T-helper 17 cell (primary cell): ENCODE results near the gene NOP58. TPM values are rescaled to one million over a fixed set of nuclear protein-coding genes. Genes with fewer than 3 reads are reported as not detected.
"Not testable (repeated sequence)": the region's sequence is repeated elsewhere in the genome, so short reads cannot be mapped to it uniquely, and the experiment has no call there.

Experiments used
- ATAC-seq: fragments of 150-1000 bp; cut with Tn5 transposase; 2 replicates; pipeline ENCODE4 v1.10.0; 2021; ENCODE audit warnings: mild to moderate bottlenecking, moderate library complexity
- DNase-seq, 3 donors: peaks; one replicate each; pipeline versions ENCODE4 v3.0.0 to v3.0.0-alpha.2; 2020 to 2021
- H3K9me3 ChIP-seq: one replicate; pipeline ENCODE4 v1.7.0; 2013; ENCODE audit warnings: low read length, mild to moderate bottlenecking; ENCODE audit not compliant: control insufficient read depth, poor library complexity, severe bottlenecking
- H3K27ac Mint-ChIP-seq: one replicate; pipeline ENCODE4 v1.8.0; 2022; ENCODE audit warnings: mild to moderate bottlenecking, moderate library complexity, mixed read lengths
- H3K27me3 Mint-ChIP-seq: one replicate; pipeline ENCODE4 v1.8.0; 2022; ENCODE audit warnings: mixed read lengths
- H3K36me3 Mint-ChIP-seq: one replicate; pipeline ENCODE4 v1.8.0; 2022; ENCODE audit warnings: low read depth, mixed read lengths
- H3K4me1 Mint-ChIP-seq: one replicate; pipeline ENCODE4 v1.8.0; 2022; ENCODE audit warnings: mild to moderate bottlenecking, mixed read lengths
- H3K4me3 Mint-ChIP-seq: one replicate; pipeline ENCODE4 v1.8.0; 2022; ENCODE audit warnings: mild to moderate bottlenecking, moderate library complexity, mixed read lengths
- total RNA-seq, 4 donors: library from RNA in 2 of 4; stranded (reverse) in 2 of 4; gene quantifications; one replicate each; pipeline ENCODE4 v1.2.3 and lab custom pipeline; 2022 to 2026

Gene NOP58
- total RNA-seq, 2 donors from 2014 or later: 253 to 273 TPM

- no peaks in the 10 kb centered on the region for H3K27me3 Mint-ChIP-seq
- H3K27ac Mint-ChIP-seq: peak overlapping the region; percentile 79
- ATAC-seq: peak; percentile 29
- H3K4me1 Mint-ChIP-seq: peaks cover 17% of the 10 kb centered on the region
- peaks cover 3% of the 10 kb centered on the region for H3K36me3 Mint-ChIP-seq
- no peak for DNase-seq
- H3K4me3 Mint-ChIP-seq: peak overlapping the region; percentile 25
- H3K9me3 ChIP-seq: no peaks in the 10 kb centered on the region
These were observed 12.6 kb downstream of the NOP58 start for GRCh38 chr2:202278036-202278760.

- Mint-ChIP-seq H3K4me1 (peaks cover 17% of the 10 kb centered on the region), H3K4me3 (no peak overlapping the region), H3K36me3 (peaks cover 3% of the 10 kb centered on the region), H3K27ac (peak overlapping the region; percentile 79), H3K27me3 (no peaks in the 10 kb centered on the region)
- ATAC-seq (peak; percentile 49), DNase-seq (no peak)
- H3K9me3 ChIP-seq: no peaks in the 10 kb centered on the region
These were observed 13.4 kb downstream of the NOP58 start for GRCh38 chr2:202278944-202279343.

DNA sequence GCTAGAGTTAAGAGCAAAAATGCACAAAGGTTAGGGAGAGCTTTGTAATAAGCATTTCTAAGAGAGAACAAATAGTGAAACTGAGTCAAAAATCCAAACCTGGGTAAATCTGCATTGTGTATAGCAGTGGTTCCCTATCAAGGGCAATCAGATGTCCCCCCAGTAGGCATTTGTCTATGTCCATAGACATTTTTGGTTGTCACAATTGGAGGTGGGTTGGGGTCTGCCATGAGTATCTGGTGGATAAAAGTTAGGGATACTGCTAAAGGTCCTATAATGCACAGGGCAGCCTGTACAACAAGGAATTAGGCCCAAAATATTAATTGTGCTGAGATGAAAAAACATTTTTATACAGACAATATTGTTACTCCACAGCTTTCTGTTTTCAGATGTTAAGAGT is 21.0 kb downstream of the NOP58 start:
- no peaks in the 10 kb centered on the region for H3K4me1 Mint-ChIP-seq
- no peak overlapping the region for H3K4me3 Mint-ChIP-seq
- no peak for ATAC-seq

GRCh38 chr2:202289394-202290204 is 24.0 kb downstream of the NOP58 start:
- no peak for ATAC-seq
- no peaks in the 10 kb centered on the region for H3K9me3 ChIP-seq
- Mint-ChIP-seq H3K4me3 (no peak overlapping the region), H3K27me3 (no peaks in the 10 kb centered on the region), H3K36me3 (peaks cover 7% of the 10 kb centered on the region), H3K4me1 (peaks cover 3% of the 10 kb centered on the region), H3K27ac (peak overlapping the region; percentile 24)
- DNase-seq: no peak

More for the DNA sequence above, 21.0 kb downstream of the NOP58 start:
- no peaks in the 10 kb centered on the region for H3K9me3 ChIP-seq
- Mint-ChIP-seq H3K27ac (peak overlapping the region; percentile 79), H3K36me3 (peaks cover 3% of the 10 kb centered on the region), H3K27me3 (no peaks in the 10 kb centered on the region)
- DNase-seq: no peak

- no peak for DNase-seq
- peaks cover 7% of the 10 kb centered on the region for H3K36me3 Mint-ChIP-seq
These were observed 24.8 kb downstream of the NOP58 start for GRCh38 chr2:202290316-202290715.

GRCh38 chr2:202290970-202291369 is 25.4 kb downstream of the NOP58 start:
- Mint-ChIP-seq H3K4me3 (peak overlapping the region; percentile 41), H3K27me3 (no peaks in the 10 kb centered on the region), H3K27ac (peak overlapping the region; percentile 32), H3K4me1 (peaks cover 3% of the 10 kb centered on the region), H3K36me3 (peaks cover 7% of the 10 kb centered on the region)
- no peak for DNase-seq
- no peak for ATAC-seq
- no peaks in the 10 kb centered on the region for H3K9me3 ChIP-seq

More at GRCh38 chr2:202290316-202290715, 24.8 kb downstream of the NOP58 start:
- H3K27ac Mint-ChIP-seq: no peak overlapping the region
- no peaks in the 10 kb centered on the region for H3K9me3 ChIP-seq
- H3K4me3 Mint-ChIP-seq: no peak overlapping the region
- no peaks in the 10 kb centered on the region for H3K27me3 Mint-ChIP-seq
- no peak for ATAC-seq
- H3K4me1 Mint-ChIP-seq: peaks cover 3% of the 10 kb centered on the region

- H3K9me3 ChIP-seq: no peaks in the 10 kb centered on the region
- DNase-seq (no peak), ATAC-seq (no peak)
- peaks cover 7% of the 10 kb centered on the region for H3K4me1 Mint-ChIP-seq
- no peak overlapping the region for H3K4me3 Mint-ChIP-seq
- peak overlapping the region; percentile 51 for H3K27ac Mint-ChIP-seq
- peaks cover 14% of the 10 kb centered on the region for H3K36me3 Mint-ChIP-seq
- H3K27me3 Mint-ChIP-seq: no peaks in the 10 kb centered on the region
These were observed 34.1 kb downstream of the NOP58 start for GRCh38 chr2:202299712-202300111.

GRCh38 chr2:202306034-202306433 is 40.5 kb downstream of the NOP58 start:
- ATAC-seq (no peak), DNase-seq (no peak)
- H3K4me1 Mint-ChIP-seq: peaks cover 5% of the 10 kb centered on the region
- no peaks in the 10 kb centered on the region for H3K27me3 Mint-ChIP-seq
- H3K4me3 Mint-ChIP-seq: no peak overlapping the region
- peaks cover 14% of the 10 kb centered on the region for H3K36me3 Mint-ChIP-seq
- H3K27ac Mint-ChIP-seq: peak overlapping the region; percentile 61
- no peaks in the 10 kb centered on the region for H3K9me3 ChIP-seq

DNA sequence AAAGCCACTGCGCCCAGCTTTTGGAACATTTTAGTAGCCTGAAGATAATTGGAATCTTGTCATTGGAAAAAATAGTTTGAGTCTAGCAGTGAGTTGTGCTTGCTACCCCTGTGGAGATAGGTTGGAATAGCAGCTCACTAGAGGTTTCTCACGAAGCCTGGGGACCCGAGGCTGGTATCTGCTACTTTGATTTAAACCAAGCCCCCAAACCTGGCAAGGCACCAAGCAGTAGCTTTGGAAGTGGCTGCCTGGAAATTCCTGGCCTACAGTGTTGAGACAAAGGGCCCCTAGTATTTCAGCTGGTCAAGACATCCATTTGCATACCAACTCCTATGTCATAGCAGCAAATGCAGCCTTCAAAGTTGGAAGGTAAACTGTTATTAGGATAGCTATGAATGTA is 42.1 kb downstream of the NOP58 start:
- DNase-seq (no peak), ATAC-seq (no peak)
- no peak overlapping the region for H3K27ac Mint-ChIP-seq
- no peak overlapping the region for H3K4me3 Mint-ChIP-seq
- H3K4me1 Mint-ChIP-seq: no peaks in the 10 kb centered on the region
- H3K36me3 Mint-ChIP-seq: peaks cover 4% of the 10 kb centered on the region
- H3K27me3 Mint-ChIP-seq: no peaks in the 10 kb centered on the region
- H3K9me3 ChIP-seq: no peaks in the 10 kb centered on the region

GRCh38 chr2:202311823-202312388 is 46.3 kb downstream of the NOP58 start:
- no peak for DNase-seq
- H3K27ac Mint-ChIP-seq: peak overlapping the region; percentile 63
- no peaks in the 10 kb centered on the region for H3K9me3 ChIP-seq
- no peak for ATAC-seq
- no peaks in the 10 kb centered on the region for H3K36me3 Mint-ChIP-seq
- no peaks in the 10 kb centered on the region for H3K4me1 Mint-ChIP-seq
- H3K4me3 Mint-ChIP-seq: no peak overlapping the region
- H3K27me3 Mint-ChIP-seq: no peaks in the 10 kb centered on the region

- Mint-ChIP-seq H3K4me3 (no peak overlapping the region), H3K4me1 (peaks cover 2% of the 10 kb centered on the region), H3K27ac (peak overlapping the region; percentile 39), H3K27me3 (no peaks in the 10 kb centered on the region), H3K36me3 (peaks cover under 1% of the 10 kb centered on the region)
- DNase-seq (no peak), ATAC-seq (no peak)
- no peaks in the 10 kb centered on the region for H3K9me3 ChIP-seq
These were observed 48.6 kb downstream of the NOP58 start for GRCh38 chr2:202314116-202314515.

GRCh38 chr2:202317080-202317857 is 51.7 kb downstream of the NOP58 start:
- no peak for ATAC-seq
- Mint-ChIP-seq H3K27ac (peak overlapping the region; percentile 78), H3K27me3 (no peaks in the 10 kb centered on the region), H3K36me3 (peaks cover 3% of the 10 kb centered on the region), H3K4me3 (no peak overlapping the region), H3K4me1 (peaks cover 2% of the 10 kb centered on the region)
- DNase-seq: no peak
- no peaks in the 10 kb centered on the region for H3K9me3 ChIP-seq

DNA sequence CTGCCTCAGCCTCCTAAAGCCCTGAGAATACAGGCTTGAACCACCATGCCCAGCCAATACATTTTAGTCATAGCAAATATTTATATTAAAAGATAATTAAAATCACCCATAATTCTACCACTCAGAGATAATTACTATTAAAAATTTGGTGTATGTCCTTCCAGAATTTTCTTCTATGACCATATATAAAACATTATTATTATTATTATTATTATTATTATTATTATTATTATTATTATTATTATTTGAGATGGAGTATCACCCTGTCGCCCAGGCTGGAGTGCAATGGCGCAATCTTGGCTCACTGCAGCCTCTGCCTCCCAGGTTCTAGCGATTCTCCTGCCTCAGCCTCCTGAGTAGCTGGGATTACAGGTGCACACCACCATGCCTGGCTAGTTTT is 54.8 kb downstream of the NOP58 start:
- not testable (repeated sequence) for DNase-seq, H3K4me3 Mint-ChIP-seq, H3K4me1 Mint-ChIP-seq, ATAC-seq, H3K27ac Mint-ChIP-seq, H3K9me3 ChIP-seq, H3K27me3 Mint-ChIP-seq, H3K36me3 Mint-ChIP-seq
